ENCODE results near the gene COPE.

The COPE gene

GRCh38 chr19:18849838-18850400 is 69.3 kb downstream of the COPE start:
- DNase-seq = no peak

Data from CD4-positive, alpha-beta T cell treated with Interleukin-12 subunit alpha and Interleukin-12 subunit beta, for 1 hour (primary cell).